GM19463 (cell line): ENCODE results near the gene AKR1A1.
"Not testable (repeated sequence)": the region's sequence is repeated elsewhere in the genome, so short reads cannot be mapped to it uniquely, and the experiment has no call there.

Source experiments
- ATAC-seq: cut with Tn5 transposase; IDR thresholded peaks from one replicate; pipeline ENCODE4 v1.9.1; 2021; ENCODE audit warnings: mild to moderate bottlenecking, moderate library complexity; ENCODE audit not compliant: unreplicated experiment

The AKR1A1 gene

GRCh38 chr1:45550401-45551351 is at the start of gene AKR1A1:
Gene AKR1A1 (plus strand): TSS chr1:45550826. CDS start chr1:45561795, 10,969 bp downstream.
- ATAC-seq = peak; percentile 89

- no peak for ATAC-seq
Measured at GRCh38 chr1:45501505-45501859, 49.1 kb upstream of the AKR1A1 start.

DNA sequence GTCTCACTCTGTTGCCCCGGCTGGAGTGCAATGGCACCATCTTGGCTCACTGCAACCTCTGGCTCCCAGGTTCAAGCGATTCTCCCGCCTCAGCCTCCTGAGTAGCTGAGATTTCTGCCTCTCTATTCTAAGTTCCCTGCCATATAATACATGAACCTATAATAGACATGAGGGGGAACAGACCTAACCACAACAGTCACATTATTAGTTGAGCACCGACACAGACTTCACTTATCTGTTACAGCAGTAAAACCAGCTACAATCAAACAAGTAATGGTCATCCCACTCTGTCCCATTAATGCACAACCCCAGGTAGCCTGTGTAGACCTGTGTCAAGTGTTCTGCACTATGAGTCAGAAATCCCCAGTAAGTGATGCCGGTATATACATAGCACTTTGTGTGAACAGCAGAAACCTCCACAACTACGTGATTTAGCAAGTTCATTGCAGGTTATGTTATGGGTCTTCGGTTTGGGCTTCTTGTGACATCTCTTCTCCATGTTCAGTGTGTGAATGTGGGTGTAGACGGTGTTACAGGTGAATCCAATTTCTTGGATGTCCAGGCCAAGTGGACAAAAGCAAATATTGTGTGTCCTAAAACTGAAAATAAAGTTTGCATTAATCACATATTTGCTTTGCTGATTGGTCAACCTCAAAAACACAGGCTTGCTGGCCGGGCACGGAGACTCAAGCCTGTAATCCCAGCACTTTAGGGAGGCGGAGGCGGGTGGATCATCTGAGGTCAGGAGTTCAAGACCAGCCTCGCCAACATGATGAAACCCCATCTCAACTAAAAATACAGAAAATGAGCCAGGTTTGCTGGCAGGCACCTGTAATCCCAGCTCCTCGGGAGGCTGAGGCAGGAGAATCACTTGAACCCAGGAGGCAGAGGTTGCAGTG is 46.9 kb upstream of the AKR1A1 start:
- no peak for ATAC-seq

- ATAC-seq = no peak
Measured at GRCh38 chr1:45507195-45507594, 43.4 kb upstream of the AKR1A1 start.

- no peak for ATAC-seq
Measured at GRCh38 chr1:45507893-45508292, 42.7 kb upstream of the AKR1A1 start.

GRCh38 chr1:45508295-45509151 is 42.1 kb upstream of the AKR1A1 start:
- no peak for ATAC-seq

DNA sequence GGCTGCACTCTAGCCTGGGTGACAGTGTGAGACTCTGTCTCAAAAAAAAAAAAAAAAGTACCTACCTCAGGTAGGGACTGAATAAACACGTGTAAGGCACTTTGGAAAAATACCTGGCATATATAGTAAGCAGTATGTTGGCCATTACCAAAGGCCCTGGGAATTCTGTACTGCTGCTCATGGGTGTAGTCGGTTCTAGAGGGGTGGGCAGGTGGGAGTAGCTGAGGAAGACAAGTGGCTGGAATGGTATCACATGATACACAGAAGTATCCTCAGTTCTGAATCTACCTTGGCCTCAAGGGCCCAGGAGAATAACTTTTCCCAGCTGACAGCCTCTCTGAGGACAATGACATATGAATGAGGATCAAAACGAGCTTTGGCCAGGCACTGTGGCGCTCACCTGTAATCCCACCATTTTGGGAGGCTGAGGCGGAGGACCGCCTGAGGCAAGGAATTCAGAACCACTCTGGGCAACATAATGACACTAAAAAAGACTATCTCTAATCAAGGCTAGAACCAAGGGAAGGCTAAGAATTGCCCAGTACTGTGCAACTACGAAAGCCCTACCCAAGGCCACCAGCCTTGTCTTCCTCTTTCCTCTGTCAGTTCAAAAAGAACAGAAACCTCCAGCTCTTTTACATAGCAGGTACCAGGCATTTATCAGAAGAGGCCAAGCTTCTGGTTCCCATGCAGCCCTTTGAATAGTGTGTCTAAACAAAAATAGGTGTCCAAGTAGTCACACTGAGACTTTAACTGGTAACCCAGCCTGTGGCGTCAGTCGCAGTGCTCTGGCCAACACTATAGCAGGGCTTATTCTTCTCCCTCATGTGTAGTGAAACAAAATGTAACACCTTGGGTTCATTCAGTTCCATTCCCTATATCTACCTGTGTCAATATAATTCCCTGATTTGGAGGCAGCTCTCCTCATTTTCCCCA is 40.3 kb upstream of the AKR1A1 start:
- no peak for ATAC-seq

- no peak for ATAC-seq
Measured at GRCh38 chr1:45510972-45511527, 39.6 kb upstream of the AKR1A1 start.

DNA sequence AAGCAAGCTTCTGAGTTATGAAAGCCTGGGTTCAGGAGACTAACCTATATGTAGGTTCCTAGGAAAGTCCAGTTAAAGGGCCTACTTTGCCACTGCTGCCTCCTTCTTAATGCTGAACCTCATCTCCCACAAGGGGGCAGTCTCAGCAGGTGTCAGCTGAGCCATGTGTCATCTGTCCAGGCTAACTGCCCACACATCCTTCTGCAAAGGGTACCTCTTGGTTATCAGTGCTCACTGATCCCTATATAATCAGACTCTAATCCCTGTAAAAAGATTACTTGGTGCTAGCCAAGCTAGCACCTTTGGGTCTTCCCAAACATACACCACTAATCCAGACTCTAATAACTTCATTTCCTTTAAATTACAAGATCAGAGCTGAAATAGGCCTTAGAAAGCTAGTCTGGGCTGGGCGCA is 38.0 kb upstream of the AKR1A1 start:
- ATAC-seq = no peak

DNA sequence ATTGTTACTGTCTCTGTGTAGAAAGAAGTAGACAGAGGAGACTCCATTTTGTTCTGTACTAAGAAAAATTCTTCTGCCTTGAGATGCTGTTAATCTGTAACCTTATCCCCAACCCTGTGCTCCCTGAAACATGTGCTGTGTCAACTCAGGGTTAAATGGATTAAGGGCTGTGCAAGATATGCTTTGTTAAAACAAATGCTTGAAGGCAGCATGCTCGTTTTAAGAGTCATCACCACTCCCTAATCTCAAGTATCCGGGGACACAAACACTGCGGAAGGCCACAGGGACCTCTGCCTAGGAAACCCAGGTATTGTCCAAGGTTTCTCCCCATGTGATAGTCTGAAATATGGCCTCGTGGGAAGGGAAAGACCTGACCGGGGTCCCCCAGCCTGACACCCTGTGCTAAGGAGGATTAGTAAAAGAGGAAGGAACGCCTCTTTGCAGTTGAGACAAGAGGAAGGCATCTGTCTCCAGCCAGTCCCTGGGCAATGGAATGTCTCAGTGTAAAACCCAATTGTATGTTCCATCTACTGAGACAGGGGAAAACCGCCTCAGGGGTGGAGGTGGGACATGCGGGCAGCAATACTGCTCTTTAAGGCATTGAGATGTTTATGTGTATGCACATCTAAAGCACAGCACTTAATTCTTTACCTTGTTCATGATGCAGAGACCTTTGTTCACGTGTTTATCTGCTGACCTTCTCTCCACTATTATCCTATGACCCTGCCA is 36.9 kb upstream of the AKR1A1 start:
- ATAC-seq = not testable (repeated sequence)

DNA sequence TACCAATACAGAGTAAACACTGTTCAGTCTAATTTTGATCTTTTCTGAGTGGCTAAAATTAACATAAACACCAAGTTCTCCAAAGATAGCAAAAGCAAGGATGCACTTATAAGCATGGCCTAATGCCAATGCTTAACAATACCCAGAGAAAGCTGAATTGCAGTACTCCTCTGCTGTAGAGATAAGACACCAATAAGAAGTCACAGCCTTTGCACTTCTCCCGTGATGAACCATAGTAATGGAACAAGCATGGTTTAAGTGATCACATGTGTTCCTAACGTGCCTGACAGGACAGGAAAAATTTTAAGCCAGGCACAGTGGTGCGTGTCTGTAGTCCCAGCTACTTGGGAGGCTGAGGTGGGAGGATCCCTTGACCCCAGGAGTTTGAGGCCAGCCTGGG is 34.6 kb upstream of the AKR1A1 start:
- no peak for ATAC-seq

DNA sequence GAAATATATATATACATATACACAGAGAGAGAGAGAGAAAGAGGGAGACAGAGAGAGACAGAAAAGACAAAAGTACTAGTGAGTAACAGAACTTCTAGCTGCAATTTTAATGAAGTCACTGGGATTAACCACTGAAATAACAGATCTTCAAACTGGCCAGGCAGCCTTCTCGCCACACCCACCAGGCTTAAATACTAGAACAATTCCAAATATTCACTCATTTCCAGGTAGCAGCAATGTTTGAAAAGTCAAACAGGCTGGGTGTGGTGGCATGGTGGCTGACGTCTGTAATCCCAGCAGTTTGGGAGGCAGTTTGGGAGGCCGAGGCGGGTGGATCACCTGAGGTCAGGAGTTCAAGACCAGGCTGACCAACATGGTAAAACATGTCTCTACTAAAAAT is 34.2 kb upstream of the AKR1A1 start:
- ATAC-seq = no peak

DNA sequence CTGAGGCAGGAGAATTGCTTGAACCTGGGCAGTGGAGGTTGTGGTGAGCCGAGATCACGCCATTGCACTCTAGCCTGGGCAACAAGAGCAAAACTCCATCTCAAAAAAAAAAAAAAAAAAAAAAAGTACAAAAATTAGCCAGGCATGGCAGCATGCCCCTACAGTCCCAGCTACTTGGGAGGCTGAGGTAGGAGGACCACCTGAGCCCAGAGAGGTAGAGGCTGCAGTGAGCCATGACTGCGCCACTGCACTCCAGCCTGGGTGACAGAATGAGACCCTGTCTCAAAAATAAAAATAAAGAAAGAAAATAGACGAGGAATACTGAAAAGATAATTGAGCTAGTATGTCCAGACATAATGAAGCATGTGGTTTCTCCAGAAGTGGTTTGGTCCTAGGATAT is 32.3 kb upstream of the AKR1A1 start:
- ATAC-seq = not testable (repeated sequence)

DNA sequence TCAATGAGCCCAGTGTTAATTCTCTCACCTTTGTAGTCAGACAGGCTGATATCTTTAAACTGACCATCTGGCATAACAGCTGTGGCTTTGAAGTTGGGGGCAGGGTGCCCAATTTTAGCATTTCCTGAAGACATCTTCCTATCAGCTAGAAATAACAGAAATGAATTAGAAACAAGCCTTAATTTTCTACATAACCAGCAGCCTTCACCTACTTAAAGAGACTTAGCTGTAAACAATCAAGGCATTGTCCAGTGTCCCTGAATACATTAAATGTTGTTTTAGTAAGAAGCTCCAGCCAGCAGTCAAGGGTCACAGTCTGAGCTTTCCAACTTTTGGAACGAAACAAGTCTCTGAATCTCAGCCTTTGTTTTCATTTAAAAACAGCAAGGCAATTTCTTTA is 31.7 kb upstream of the AKR1A1 start:
- ATAC-seq = no peak

- not testable (repeated sequence) for ATAC-seq
Measured at GRCh38 chr1:45519774-45520173, 30.9 kb upstream of the AKR1A1 start.

GRCh38 chr1:45521413-45522323 is 29.0 kb upstream of the AKR1A1 start, which contains the start of gene PRDX1:
Gene PRDX1 (minus strand): TSS chr1:45521884. CDS start chr1:45519043, 2,841 bp downstream.
- peak; percentile 77 for ATAC-seq

- ATAC-seq = peak; percentile 16
Measured at GRCh38 chr1:45522324-45523104, 28.1 kb upstream of the AKR1A1 start.
